ENCODE measurements around the gene KRTAP20-4. TPM values are rescaled to one million over a fixed set of nuclear protein-coding genes. Genes with fewer than 3 reads are reported as not detected.

The KRTAP20-4 gene
- total RNA-seq, 1 experiment from 2014 or later: not detected

GRCh38 chr21:30629200-30629599, 8.8 kb downstream of the KRTAP20-4 start:
- Histone ChIP-seq H3K4me3 (ENCODE audit: low read depth, low read length, poor library complexity, severe bottlenecking) (no peak overlapping the region), H3K9me3 (ENCODE audit: low read depth, low read length, poor library complexity, severe bottlenecking) (peaks cover 5% of the 10 kb centered on the region), H3K4me1 (ENCODE audit: insufficient read depth, low read length, poor library complexity, severe bottlenecking) (no peaks in the 10 kb centered on the region), H3K27ac (ENCODE audit: low read depth, low read length, poor library complexity, severe bottlenecking) (no peak overlapping the region), H3K36me3 (ENCODE audit: insufficient read depth, low read length, poor library complexity, severe bottlenecking) (no peaks in the 10 kb centered on the region), H3K27me3 (replicated peaks; ENCODE audit: insufficient read depth, low read depth, low read length, poor library complexity) (no peaks in the 10 kb centered on the region)
- ChIA-PET POLR2A (ENCODE audit: low non-redundant PET) (no interaction called here), CTCF (no interaction called here)
- intact Hi-C loops (cut with micrococcal nuclease; ENCODE audit: unreplicated experiment): no loop called here
- TF ChIP-seq CTCF (conservative IDR thresholded peaks at IDR 0.05; ENCODE audit: low read depth, low read length): no peak
- TF ChIP-seq EZH2 (IDR thresholded peaks at IDR 0.05; ENCODE audit: borderline replicate concordance, low read depth, low read length, poor library complexity, severe bottlenecking): no peak
- no TSS peak for BruUV-seq (replicated peaks)
- DNase-seq (ENCODE audit: low spot score): no peak

GRCh38 chr21:30634906-30635305, 14.5 kb downstream of the KRTAP20-4 start, which contains the start of gene KRTAP20-2:
KRTAP20-2 (plus strand) TSS chr21:30635206; CDS start chr21:30635264, 58 bp downstream.
- Histone ChIP-seq H3K4me1 (ENCODE audit: insufficient read depth, low read length, poor library complexity, severe bottlenecking) (no peaks in the 10 kb centered on the region), H3K36me3 (ENCODE audit: insufficient read depth, low read length, poor library complexity, severe bottlenecking) (no peaks in the 10 kb centered on the region), H3K9me3 (ENCODE audit: low read depth, low read length, poor library complexity, severe bottlenecking) (peaks cover 19% of the 10 kb centered on the region), H3K27me3 (replicated peaks; ENCODE audit: insufficient read depth, low read depth, low read length, poor library complexity) (no peaks in the 10 kb centered on the region), H3K4me3 (ENCODE audit: low read depth, low read length, poor library complexity, severe bottlenecking) (no peak within 1 kb of the TSS), H3K27ac (ENCODE audit: low read depth, low read length, poor library complexity, severe bottlenecking) (no peak within 1 kb of the TSS)
- intact Hi-C loops (cut with micrococcal nuclease; ENCODE audit: unreplicated experiment): no loop called here
- BruUV-seq (replicated peaks): no TSS peak
- ChIA-PET POLR2A (ENCODE audit: low non-redundant PET) (no interaction called here), CTCF (no interaction called here)
- TF ChIP-seq EZH2 (IDR thresholded peaks at IDR 0.05; ENCODE audit: borderline replicate concordance, low read depth, low read length, poor library complexity, severe bottlenecking): no peak
- TF ChIP-seq CTCF (conservative IDR thresholded peaks at IDR 0.05; ENCODE audit: low read depth, low read length): no peak
- DNase-seq (ENCODE audit: low spot score): no peak

- CTCF ChIA-PET: no interaction called here
- H3K4me1 ChIP-seq (ENCODE audit: insufficient read depth, low read length, poor library complexity, severe bottlenecking): no peaks in the 10 kb centered on the region
- H3K27me3 ChIP-seq (replicated peaks; ENCODE audit: insufficient read depth, low read depth, low read length, poor library complexity): no peaks in the 10 kb centered on the region
- H3K9me3 ChIP-seq (ENCODE audit: low read depth, low read length, poor library complexity, severe bottlenecking): peaks cover 22% of the 10 kb centered on the region
- H3K27ac ChIP-seq (ENCODE audit: low read depth, low read length, poor library complexity, severe bottlenecking): no peak overlapping the region
- no peak for TF ChIP-seq CTCF (conservative IDR thresholded peaks at IDR 0.05; ENCODE audit: low read depth, low read length)
- no peak for TF ChIP-seq EZH2 (IDR thresholded peaks at IDR 0.05; ENCODE audit: borderline replicate concordance, low read depth, low read length, poor library complexity, severe bottlenecking)
- BruUV-seq (replicated peaks): no TSS peak
- intact Hi-C loops (cut with micrococcal nuclease; ENCODE audit: unreplicated experiment): no loop called here
- H3K36me3 ChIP-seq (ENCODE audit: insufficient read depth, low read length, poor library complexity, severe bottlenecking): no peaks in the 10 kb centered on the region
- no peak for DNase-seq (ENCODE audit: low spot score)
- H3K4me3 ChIP-seq (ENCODE audit: low read depth, low read length, poor library complexity, severe bottlenecking): no peak overlapping the region
- POLR2A ChIA-PET (ENCODE audit: low non-redundant PET): no interaction called here
Measured at GRCh38 chr21:30638686-30639085, 18.3 kb downstream of the KRTAP20-4 start.
